Astrocyte (in vitro differentiated cells and primary cell): Measurements from ENCODE around the gene BATF3. TPM values are rescaled to one million over a fixed set of nuclear protein-coding genes. Genes with fewer than 3 reads are reported as not detected.
A peak's percentile ranks its signal among the peaks of the same experiment; 100 is the strongest.

Source experiments
- DNase-seq: peaks from one replicate; pipeline ENCODE4 v3.0.0-alpha.2; 2010; ENCODE audit warnings: low read depth
- FAIRE-seq: peaks from 2 replicates; lab custom pipeline; 2011; peaks lifted over from hg19 to GRCh38; lab: Jason Lieb, UNC
- H2AFZ ChIP-seq: 2 replicates; pipeline ENCODE4 v1.6.0; 2012; ENCODE audit warnings: low read depth, low read length, inconsistent platforms
- H3K27ac ChIP-seq: 2 replicates; pipeline ENCODE4 v1.5.1; 2011; ENCODE audit warnings: low read depth, low read length, inconsistent platforms
- H3K27me3 ChIP-seq: 2 replicates; pipeline ENCODE4 v1.6.0; 2011; ENCODE audit warnings: low read length, inconsistent platforms; ENCODE audit not compliant: insufficient read depth
- H3K36me3 ChIP-seq: 2 replicates; pipeline ENCODE4 v1.5.1; 2011; ENCODE audit warnings: low read length, inconsistent platforms; ENCODE audit not compliant: insufficient read depth
- H3K4me1 ChIP-seq: 2 replicates; pipeline ENCODE4 v1.5.1; 2011; ENCODE audit warnings: low read length, inconsistent platforms; ENCODE audit not compliant: insufficient read depth
- H3K4me2 ChIP-seq: 2 replicates; pipeline ENCODE4 v1.6.0; 2012; ENCODE audit warnings: low read length, inconsistent platforms
- H3K4me3 ChIP-seq: 2 replicates; pipeline ENCODE4 v1.5.1; 2011; ENCODE audit warnings: low read depth, mild to moderate bottlenecking, low read length, inconsistent platforms; ENCODE audit not compliant: insufficient read depth
- H3K79me2 ChIP-seq: 2 replicates; pipeline ENCODE4 v1.6.0; 2012; ENCODE audit warnings: mild to moderate bottlenecking, low read length, inconsistent platforms; ENCODE audit not compliant: insufficient read depth
- H3K9ac ChIP-seq: 2 replicates; pipeline ENCODE4 v1.6.0; 2012; ENCODE audit warnings: mild to moderate bottlenecking, low read length, inconsistent platforms
- H3K9me3 ChIP-seq: 2 replicates; pipeline ENCODE4 v1.5.1; 2012; ENCODE audit warnings: low read depth, mild to moderate bottlenecking, low read length, inconsistent platforms; ENCODE audit not compliant: insufficient read depth
- H4K20me1 ChIP-seq: 2 replicates; pipeline ENCODE4 v1.6.0; 2012; ENCODE audit warnings: low read length, inconsistent platforms; ENCODE audit not compliant: insufficient read depth
- H3K27ac Mint-ChIP-seq: one replicate; pipeline ENCODE4 v1.8.0; 2021; ENCODE audit warnings: mild to moderate bottlenecking, mixed read lengths; ENCODE audit not compliant: unreplicated experiment
- H3K27me3 Mint-ChIP-seq: one replicate; pipeline ENCODE4 v1.8.0; 2021; ENCODE audit warnings: low read depth, mixed read lengths; ENCODE audit not compliant: unreplicated experiment
- H3K36me3 Mint-ChIP-seq: one replicate; pipeline ENCODE4 v1.8.0; 2021; ENCODE audit warnings: low read depth, mixed read lengths; ENCODE audit not compliant: unreplicated experiment
- H3K4me1 Mint-ChIP-seq: one replicate; pipeline ENCODE4 v1.8.0; 2021; ENCODE audit warnings: low read depth, mixed read lengths; ENCODE audit not compliant: unreplicated experiment
- H3K4me3 Mint-ChIP-seq: one replicate; pipeline ENCODE4 v1.8.0; 2021; ENCODE audit warnings: mild to moderate bottlenecking, moderate library complexity, mixed read lengths; ENCODE audit not compliant: unreplicated experiment
- H3K9me3 Mint-ChIP-seq: one replicate; pipeline ENCODE4 v1.8.0; 2021; ENCODE audit warnings: mild to moderate bottlenecking, mixed read lengths; ENCODE audit not compliant: unreplicated experiment
- CTCF ChIP-seq: IDR thresholded peaks from 2 replicates; pipeline ENCODE4 v1.5.1; 2011; ENCODE audit warnings: low read depth, mild to moderate bottlenecking, inconsistent platforms, low read length, moderate library complexity; ENCODE audit not compliant: insufficient read depth
- EZH2 ChIP-seq: IDR thresholded peaks from 2 replicates; pipeline ENCODE4 v1.6.1; 2012; ENCODE audit warnings: mild to moderate bottlenecking, low read length, inconsistent platforms; ENCODE audit not compliant: insufficient read depth
- total RNA-seq: library from RNA; stranded (reverse); gene quantifications from 2 replicates; pipeline ENCODE4 v1.2.1, GENCODE V29; 2021

BATF3 gene
- total RNA-seq, 1 donor from 2014 or later, result 1.9 TPM

DNA sequence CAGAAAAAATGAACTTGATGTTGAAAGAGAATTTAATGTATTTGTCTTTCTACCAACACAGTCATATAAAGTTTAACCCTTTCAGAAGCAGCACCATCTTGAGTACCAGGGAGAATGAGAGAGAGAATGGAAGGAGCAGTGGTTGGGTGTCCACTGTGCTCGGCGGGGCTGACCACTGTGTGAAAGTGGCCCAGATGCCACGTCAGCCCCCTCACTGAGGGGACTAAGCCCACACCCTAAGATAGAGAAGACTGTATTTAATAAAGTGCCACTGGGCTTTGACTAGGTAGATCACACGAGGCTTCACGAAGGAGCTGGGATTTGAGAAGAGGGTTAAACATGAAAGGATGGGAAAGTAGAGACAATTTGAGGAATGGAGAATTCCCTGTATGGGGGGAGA is 31.2 kb downstream of the BATF3 start:
- no peaks in the 10 kb centered on the region for H3K9me3 ChIP-seq
- no peaks in the 10 kb centered on the region for H4K20me1 ChIP-seq
- peak overlapping the region; percentile 85 for H3K9ac ChIP-seq
- Mint-ChIP-seq H3K9me3 (no peaks in the 10 kb centered on the region), H3K27me3 (peaks cover 4% of the 10 kb centered on the region), H3K36me3 (no peaks in the 10 kb centered on the region), H3K4me1 (peaks cover 43% of the 10 kb centered on the region), H3K27ac (peak overlapping the region; percentile 99), H3K4me3 (no peak overlapping the region)
- peak overlapping the region; percentile 99 for H3K27ac ChIP-seq
- H3K4me1 ChIP-seq, result peaks cover 35% of the 10 kb centered on the region
- no peak overlapping the region for H2AFZ ChIP-seq
- no peak for FAIRE-seq
- H3K4me3 ChIP-seq, result no peak overlapping the region
- H3K27me3 ChIP-seq, result peaks cover 3% of the 10 kb centered on the region
- peak overlapping the region; percentile 81 for H3K4me2 ChIP-seq
- H3K79me2 ChIP-seq, result no peaks in the 10 kb centered on the region
- DNase-seq, result no peak
- no peaks in the 10 kb centered on the region for H3K36me3 ChIP-seq
- TF ChIP-seq EZH2, result no peak
- no peak for TF ChIP-seq CTCF

GRCh38 chr1:212667223-212668139 is 32.2 kb downstream of the BATF3 start:
- H3K27ac ChIP-seq, result peak overlapping the region; percentile 99
- peaks cover 35% of the 10 kb centered on the region for H3K4me1 ChIP-seq
- FAIRE-seq (peak; percentile 96), DNase-seq (peak; percentile 94)
- H3K4me1 Mint-ChIP-seq, result peaks cover 43% of the 10 kb centered on the region
- H3K27ac Mint-ChIP-seq, result peak overlapping the region; percentile 99
- TF ChIP-seq EZH2 (no peak), CTCF (no peak)
- peaks cover 4% of the 10 kb centered on the region for H3K27me3 Mint-ChIP-seq
- H3K4me3 ChIP-seq, result peak overlapping the region; percentile 35
- H3K36me3 Mint-ChIP-seq, result no peaks in the 10 kb centered on the region
- no peaks in the 10 kb centered on the region for H3K79me2 ChIP-seq
- H3K36me3 ChIP-seq, result no peaks in the 10 kb centered on the region
- peak overlapping the region; percentile 81 for H3K4me2 ChIP-seq
- H3K4me3 Mint-ChIP-seq, result peak overlapping the region; percentile 14
- no peaks in the 10 kb centered on the region for H3K9me3 Mint-ChIP-seq
- H4K20me1 ChIP-seq, result no peaks in the 10 kb centered on the region
- no peaks in the 10 kb centered on the region for H3K9me3 ChIP-seq
- peak overlapping the region; percentile 85 for H3K9ac ChIP-seq
- peaks cover under 1% of the 10 kb centered on the region for H3K27me3 ChIP-seq
- no peak overlapping the region for H2AFZ ChIP-seq
